Measurements from ENCODE around the gene CD200. TPM values are rescaled to one million over a fixed set of nuclear protein-coding genes. Genes with fewer than 3 reads are reported as not detected.

CD200 gene
- total RNA-seq, 1 donor from 2014 or later, result 6.5 TPM

- peaks cover 3% of the 10 kb centered on the region for H3K4me1 ChIP-seq
- intact Hi-C loops (cut with DNase I), result no loop called here
- H3K9me3 ChIP-seq, result no peaks in the 10 kb centered on the region
- TF ChIP-seq CTCF (IDR thresholded peaks at IDR 0.05), result no peak
- no peaks in the 10 kb centered on the region for H3K36me3 ChIP-seq
- H3K27ac ChIP-seq, result no peak overlapping the region
- H3K4me3 ChIP-seq, result no peak overlapping the region
- no peaks in the 10 kb centered on the region for H3K27me3 ChIP-seq
- DNase-seq, result no peak
- ATAC-seq, result no peak
These were observed 31.3 kb downstream of the CD200 start for GRCh38 chr3:112364291-112364690.

GRCh38 chr3:112365035-112365434 lies 32.1 kb downstream of the CD200 start:
- no peak for ATAC-seq
- Histone ChIP-seq H3K4me1 (peaks cover 3% of the 10 kb centered on the region), H3K9me3 (no peaks in the 10 kb centered on the region), H3K4me3 (no peak overlapping the region), H3K36me3 (no peaks in the 10 kb centered on the region), H3K27ac (no peak overlapping the region), H3K27me3 (no peaks in the 10 kb centered on the region)
- DNase-seq, result no peak
- intact Hi-C loops (cut with DNase I), result no loop called here
- no peak for TF ChIP-seq CTCF (IDR thresholded peaks at IDR 0.05)

GRCh38 chr3:112365636-112366035 lies 32.7 kb downstream of the CD200 start:
- intact Hi-C loops (cut with DNase I), result no loop called here
- H3K4me1 ChIP-seq, result peaks cover 3% of the 10 kb centered on the region
- H3K36me3 ChIP-seq, result no peaks in the 10 kb centered on the region
- DNase-seq, result no peak
- H3K4me3 ChIP-seq, result no peak overlapping the region
- no peaks in the 10 kb centered on the region for H3K27me3 ChIP-seq
- no peak for ATAC-seq
- TF ChIP-seq CTCF (IDR thresholded peaks at IDR 0.05), result no peak
- no peaks in the 10 kb centered on the region for H3K9me3 ChIP-seq
- H3K27ac ChIP-seq, result no peak overlapping the region

GRCh38 chr3:112366522-112366921 lies 33.6 kb downstream of the CD200 start:
- ATAC-seq (no peak), DNase-seq (no peak)
- Histone ChIP-seq H3K27me3 (no peaks in the 10 kb centered on the region), H3K27ac (no peak overlapping the region), H3K9me3 (no peaks in the 10 kb centered on the region), H3K4me1 (peaks cover 3% of the 10 kb centered on the region), H3K36me3 (no peaks in the 10 kb centered on the region), H3K4me3 (no peak overlapping the region)
- intact Hi-C loops (cut with DNase I), result no loop called here
- TF ChIP-seq CTCF (IDR thresholded peaks at IDR 0.05), result no peak

GRCh38 chr3:112371569-112371968 lies 38.6 kb downstream of the CD200 start:
- Histone ChIP-seq H3K4me3 (no peak overlapping the region), H3K9me3 (no peaks in the 10 kb centered on the region), H3K27ac (no peak overlapping the region), H3K27me3 (no peaks in the 10 kb centered on the region), H3K4me1 (peaks cover 5% of the 10 kb centered on the region), H3K36me3 (no peaks in the 10 kb centered on the region)
- TF ChIP-seq CTCF (IDR thresholded peaks at IDR 0.05), result no peak
- DNase-seq (no peak), ATAC-seq (no peak)
- intact Hi-C loops (cut with DNase I), result no loop called here

- no peak overlapping the region for H3K4me3 ChIP-seq
- no peak for TF ChIP-seq CTCF (IDR thresholded peaks at IDR 0.05)
- no peaks in the 10 kb centered on the region for H3K9me3 ChIP-seq
- no peak for DNase-seq
- intact Hi-C loops (cut with DNase I), result no loop called here
- ATAC-seq, result no peak
- peaks cover 12% of the 10 kb centered on the region for H3K4me1 ChIP-seq
- no peaks in the 10 kb centered on the region for H3K36me3 ChIP-seq
- H3K27me3 ChIP-seq, result no peaks in the 10 kb centered on the region
- no peak overlapping the region for H3K27ac ChIP-seq
These were observed 39.4 kb downstream of the CD200 start for GRCh38 chr3:112372396-112372795.
